HEK293 (cell line): Measurements from ENCODE around the gene CYP4F22.

Experiments used
- BCL11A ChIP-seq: fragments of 450-650 bp; formaldehyde crosslinking; IDR thresholded peaks from 2 replicates; pipeline ENCODE4 v1.5.1; 2016; ENCODE audit warnings: low read depth, missing biosample characterization, missing genetic modification characterization
- CTCF ChIP-seq: fragments of 450-650 bp; formaldehyde crosslinking; IDR thresholded peaks from 2 replicates; pipeline ENCODE4 v1.5.1; 2016; ENCODE audit warnings: missing biosample characterization, missing genetic modification characterization
- ELK4 ChIP-seq: IDR thresholded peaks from 2 replicates; pipeline ENCODE4 v1.6.1; 2011; ENCODE audit warnings: mild to moderate bottlenecking, low read depth, low read length, borderline replicate concordance
- REST ChIP-seq: fragments of 450-650 bp; formaldehyde crosslinking; IDR thresholded peaks from 2 replicates; pipeline ENCODE4 v1.5.1; 2016; ENCODE audit warnings: missing biosample characterization, missing genetic modification characterization
- SETDB1 ChIP-seq: IDR thresholded peaks from one replicate; pipeline ENCODE4 v1.6.1; 2017; ENCODE audit warnings: mild to moderate bottlenecking, low read length, moderate library complexity, mixed read lengths; ENCODE audit not compliant: insufficient read length
- YY1 ChIP-seq: fragments of 450-650 bp; formaldehyde crosslinking; IDR thresholded peaks from 2 replicates; pipeline ENCODE4 v1.5.1; 2018; ENCODE audit warnings: missing biosample characterization, missing genetic modification characterization
- ZBTB20 ChIP-seq: fragments of 450-650 bp; formaldehyde crosslinking; IDR thresholded peaks from 2 replicates; pipeline ENCODE4 v1.5.1; 2016; ENCODE audit warnings: missing biosample characterization, missing genetic modification characterization
- ZNF302 ChIP-seq: fragments of 450-650 bp; formaldehyde crosslinking; IDR thresholded peaks from 2 replicates; pipeline ENCODE4 v1.5.1; 2016; ENCODE audit warnings: missing biosample characterization, missing genetic modification characterization, low read depth
- ZNF48 ChIP-seq: fragments of 450-650 bp; formaldehyde crosslinking; IDR thresholded peaks from 2 replicates; pipeline ENCODE4 v1.5.1; 2016; ENCODE audit warnings: missing biosample characterization, missing genetic modification characterization
- ZNF610 ChIP-seq: fragments of 450-650 bp; formaldehyde crosslinking; IDR thresholded peaks from 2 replicates; pipeline ENCODE4 v1.5.1; 2016; ENCODE audit warnings: missing biosample characterization, missing genetic modification characterization, borderline replicate concordance
- ZNF792 ChIP-seq: fragments of 450-650 bp; formaldehyde crosslinking; IDR thresholded peaks from 2 replicates; pipeline ENCODE4 v1.5.1; 2016; ENCODE audit warnings: missing biosample characterization, missing genetic modification characterization
- TF ChIP-seq, protein P1 (sequence below): fragments of 450-650 bp; formaldehyde crosslinking; IDR thresholded peaks from 2 replicates; pipeline ENCODE4 v1.5.1; 2017; ENCODE audit warnings: missing biosample characterization, mild to moderate bottlenecking, missing genetic modification characterization, moderate library complexity
- TF ChIP-seq, protein P2 (sequence below): fragments of 450-650 bp; formaldehyde crosslinking; IDR thresholded peaks from 2 replicates; pipeline ENCODE4 v1.5.1; 2016; ENCODE audit warnings: missing biosample characterization, missing genetic modification characterization
- TF ChIP-seq, protein P3 (sequence below): fragments of 450-650 bp; formaldehyde crosslinking; IDR thresholded peaks from 2 replicates; pipeline ENCODE4 v1.5.1; 2016; ENCODE audit warnings: missing biosample characterization, missing genetic modification characterization

DNA sequence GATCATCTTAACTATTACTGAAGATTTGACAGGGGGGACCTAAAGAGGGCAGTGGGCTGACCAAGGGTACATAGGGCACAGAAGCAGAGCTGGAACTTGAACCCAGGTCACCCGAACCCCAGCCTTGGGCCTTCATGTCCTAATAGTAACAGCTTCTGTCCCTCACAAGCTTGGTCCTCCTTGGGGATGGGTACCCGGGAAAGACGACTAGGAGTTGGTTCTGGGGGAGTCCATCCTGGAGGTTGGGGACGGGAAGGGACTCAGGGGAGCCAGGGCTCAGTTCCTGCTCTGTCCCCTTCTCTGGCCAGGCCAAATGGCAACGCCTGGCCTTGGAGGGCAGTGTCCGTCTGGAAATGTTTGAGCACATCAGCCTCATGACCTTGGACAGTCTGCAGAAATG is 67.1 kb downstream of the CYP4F22 start:
- TF ChIP-seq ELK4 (no peak), ZNF48 (tag by site-specific recombination) (no peak), BCL11A (no peak), CTCF (no peak), ZNF792 (tag by site-specific recombination) (no peak), ZNF302 (tag by site-specific recombination) (no peak), ZNF610 (no peak), ZBTB20 (tag by site-specific recombination) (no peak), SETDB1 (no peak), YY1 (no peak), REST (tag by site-specific recombination) (no peak)
- TF ChIP-seq, protein P1, sequence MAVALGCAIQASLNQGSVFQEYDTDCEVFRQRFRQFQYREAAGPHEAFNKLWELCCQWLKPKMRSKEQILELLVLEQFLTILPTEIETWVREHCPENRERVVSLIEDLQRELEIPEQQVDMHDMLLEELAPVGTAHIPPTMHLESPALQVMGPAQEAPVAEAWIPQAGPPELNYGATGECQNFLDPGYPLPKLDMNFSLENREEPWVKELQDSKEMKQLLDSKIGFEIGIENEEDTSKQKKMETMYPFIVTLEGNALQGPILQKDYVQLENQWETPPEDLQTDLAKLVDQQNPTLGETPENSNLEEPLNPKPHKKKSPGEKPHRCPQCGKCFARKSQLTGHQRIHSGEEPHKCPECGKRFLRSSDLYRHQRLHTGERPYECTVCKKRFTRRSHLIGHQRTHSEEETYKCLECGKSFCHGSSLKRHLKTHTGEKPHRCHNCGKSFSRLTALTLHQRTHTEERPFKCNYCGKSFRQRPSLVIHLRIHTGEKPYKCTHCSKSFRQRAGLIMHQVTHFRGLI (tag by site-specific recombination), result no peak
- TF ChIP-seq, protein P2, sequence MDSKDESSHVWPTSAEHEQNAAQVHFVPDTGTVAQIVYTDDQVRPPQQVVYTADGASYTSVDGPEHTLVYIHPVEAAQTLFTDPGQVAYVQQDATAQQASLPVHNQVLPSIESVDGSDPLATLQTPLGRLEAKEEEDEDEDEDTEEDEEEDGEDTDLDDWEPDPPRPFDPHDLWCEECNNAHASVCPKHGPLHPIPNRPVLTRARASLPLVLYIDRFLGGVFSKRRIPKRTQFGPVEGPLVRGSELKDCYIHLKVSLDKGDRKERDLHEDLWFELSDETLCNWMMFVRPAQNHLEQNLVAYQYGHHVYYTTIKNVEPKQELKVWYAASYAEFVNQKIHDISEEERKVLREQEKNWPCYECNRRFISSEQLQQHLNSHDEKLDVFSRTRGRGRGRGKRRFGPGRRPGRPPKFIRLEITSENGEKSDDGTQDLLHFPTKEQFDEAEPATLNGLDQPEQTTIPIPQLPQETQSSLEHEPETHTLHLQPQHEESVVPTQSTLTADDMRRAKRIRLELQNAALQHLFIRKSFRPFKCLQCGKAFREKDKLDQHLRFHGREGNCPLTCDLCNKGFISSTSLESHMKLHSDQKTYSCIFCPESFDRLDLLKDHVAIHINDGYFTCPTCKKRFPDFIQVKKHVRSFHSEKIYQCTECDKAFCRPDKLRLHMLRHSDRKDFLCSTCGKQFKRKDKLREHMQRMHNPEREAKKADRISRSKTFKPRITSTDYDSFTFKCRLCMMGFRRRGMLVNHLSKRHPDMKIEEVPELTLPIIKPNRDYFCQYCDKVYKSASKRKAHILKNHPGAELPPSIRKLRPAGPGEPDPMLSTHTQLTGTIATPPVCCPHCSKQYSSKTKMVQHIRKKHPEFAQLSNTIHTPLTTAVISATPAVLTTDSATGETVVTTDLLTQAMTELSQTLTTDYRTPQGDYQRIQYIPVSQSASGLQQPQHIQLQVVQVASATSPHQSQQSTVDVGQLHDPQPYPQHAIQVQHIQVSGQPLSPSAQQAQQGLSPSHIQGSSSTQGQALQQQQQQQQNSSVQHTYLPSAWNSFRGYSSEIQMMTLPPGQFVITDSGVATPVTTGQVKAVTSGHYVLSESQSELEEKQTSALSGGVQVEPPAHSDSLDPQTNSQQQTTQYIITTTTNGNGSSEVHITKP (tag by site-specific recombination), result no peak
- TF ChIP-seq, protein P3, sequence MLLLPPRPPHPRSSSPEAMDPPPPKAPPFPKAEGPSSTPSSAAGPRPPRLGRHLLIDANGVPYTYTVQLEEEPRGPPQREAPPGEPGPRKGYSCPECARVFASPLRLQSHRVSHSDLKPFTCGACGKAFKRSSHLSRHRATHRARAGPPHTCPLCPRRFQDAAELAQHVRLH (tag by site-specific recombination), result no peak
